SU-DHL-6 (cell line): Measurements from ENCODE around the gene C19orf25.

Experiments used
- EZH2phosphoT487 ChIP-seq: fragments of 200-600 bp; sonication (generic), shearing (Covaris generic); conservative IDR thresholded peaks from 2 replicates; pipeline ENCODE4 v1.6.1; 2018; ENCODE audit warnings: mild to moderate bottlenecking, antibody characterized with exemption, low read length, moderate library complexity, mixed read lengths
- TF ChIP-seq, protein P1 (sequence below): fragments of 200-600 bp; sonication (generic); IDR thresholded peaks from one replicate; pipeline ENCODE4 v1.5.1; 2017; ENCODE audit warnings: antibody characterized with exemption, mild to moderate bottlenecking, low read length, moderate library complexity; ENCODE audit not compliant: insufficient read depth, poor library complexity, severe bottlenecking

DNA sequence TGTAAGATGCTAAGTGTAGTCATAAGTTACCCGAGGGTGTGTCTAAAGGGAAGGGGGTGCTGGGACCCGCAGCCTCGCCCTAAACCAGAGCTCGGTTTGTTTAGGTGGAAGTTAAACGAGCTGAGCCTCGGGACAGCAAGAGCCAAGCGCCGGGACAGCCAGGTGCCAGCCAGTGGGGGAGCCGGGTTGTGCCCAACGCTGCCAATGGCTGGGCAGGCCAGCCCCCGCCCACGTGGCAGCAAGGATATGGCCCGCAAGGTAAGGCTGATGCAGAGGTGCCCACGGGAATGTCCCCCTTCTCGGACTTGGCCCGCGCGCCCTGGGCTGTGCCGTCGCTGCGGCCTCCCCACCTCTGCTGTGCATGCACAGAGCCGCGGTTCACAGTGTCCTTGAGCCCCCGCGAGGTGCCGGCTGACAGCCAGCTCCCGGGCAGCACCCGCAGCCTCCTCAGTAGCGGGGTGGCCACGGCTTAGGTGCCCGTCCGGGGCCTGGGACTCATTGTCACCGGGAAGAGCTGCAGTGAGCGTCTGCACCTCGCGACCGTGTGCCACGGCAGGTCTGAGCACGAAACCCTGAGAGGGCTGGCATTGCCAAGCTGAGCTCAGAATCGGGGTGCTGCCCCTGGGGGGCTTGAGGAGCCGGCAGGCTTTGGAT lies 50.1 kb downstream of the C19orf25 start:
- TF ChIP-seq, protein P1, sequence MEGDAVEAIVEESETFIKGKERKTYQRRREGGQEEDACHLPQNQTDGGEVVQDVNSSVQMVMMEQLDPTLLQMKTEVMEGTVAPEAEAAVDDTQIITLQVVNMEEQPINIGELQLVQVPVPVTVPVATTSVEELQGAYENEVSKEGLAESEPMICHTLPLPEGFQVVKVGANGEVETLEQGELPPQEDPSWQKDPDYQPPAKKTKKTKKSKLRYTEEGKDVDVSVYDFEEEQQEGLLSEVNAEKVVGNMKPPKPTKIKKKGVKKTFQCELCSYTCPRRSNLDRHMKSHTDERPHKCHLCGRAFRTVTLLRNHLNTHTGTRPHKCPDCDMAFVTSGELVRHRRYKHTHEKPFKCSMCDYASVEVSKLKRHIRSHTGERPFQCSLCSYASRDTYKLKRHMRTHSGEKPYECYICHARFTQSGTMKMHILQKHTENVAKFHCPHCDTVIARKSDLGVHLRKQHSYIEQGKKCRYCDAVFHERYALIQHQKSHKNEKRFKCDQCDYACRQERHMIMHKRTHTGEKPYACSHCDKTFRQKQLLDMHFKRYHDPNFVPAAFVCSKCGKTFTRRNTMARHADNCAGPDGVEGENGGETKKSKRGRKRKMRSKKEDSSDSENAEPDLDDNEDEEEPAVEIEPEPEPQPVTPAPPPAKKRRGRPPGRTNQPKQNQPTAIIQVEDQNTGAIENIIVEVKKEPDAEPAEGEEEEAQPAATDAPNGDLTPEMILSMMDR, result no peak
- no peak for TF ChIP-seq EZH2phosphoT487
